SK-N-SH (cell line): ENCODE measurements around the gene MECP2. TPM values are rescaled to one million over a fixed set of nuclear protein-coding genes. Genes with fewer than 3 reads are reported as not detected.

ENCODE experiments used
- CTCF ChIA-PET: fragments of 300-600, 350-600 bp; formaldehyde crosslinking; extraction: SDS; loops from one replicate; lab custom pipeline; 2021; lab: Yijun Ruan, JAX
- POLR2A ChIA-PET: fragments of 350-600 bp; sonication (Branson Sonifier 250); formaldehyde crosslinking; extraction: SDS; loops from one replicate; lab custom pipeline; 2020; ENCODE audit warnings: antibody characterized with exemption, inconsistent platforms; lab: Yijun Ruan, JAX
- DNase-seq: peaks from one replicate; pipeline ENCODE4 v3.0.0; 2012
- H2AFZ ChIP-seq: fragments of 200-600 bp; sonication (generic); 2 replicates; pipeline ENCODE4 v1.8.1; 2016; ENCODE audit warnings: antibody characterized with exemption, mild to moderate bottlenecking, low read depth
- H3F3A ChIP-seq: fragments of 200-600 bp; sonication (generic); replicated peaks from 2 replicates; pipeline ENCODE3; 2016; ENCODE audit warnings: antibody characterized with exemption, mild to moderate bottlenecking; ENCODE audit not compliant: insufficient read depth
- H3K27ac ChIP-seq, 2 experiments: fragments of 200-500 bp in 1 of 2; fragments of 200-600 bp in 1 of 2; sonication (Bioruptor generic) in 1 of 2; sonication (generic), shearing (Covaris generic) in 1 of 2; 2 replicates each; pipeline versions ENCODE4 v1.5.1 to v1.6.1; 2014 to 2016; ENCODE audit warnings: low read depth in 2 of 2, inconsistent platforms in 1 of 2, low read length in 1 of 2, mild to moderate bottlenecking in 1 of 2, mixed read lengths in 1 of 2
- H3K27me3 ChIP-seq: fragments of 200-600 bp; sonication (generic), shearing (Covaris generic); 2 replicates; pipeline ENCODE4 v1.6.1; 2016; ENCODE audit warnings: mixed run types; ENCODE audit not compliant: insufficient read depth
- H3K36me3 ChIP-seq, 2 experiments: fragments of 200-500 bp in 1 of 2; fragments of 200-600 bp in 1 of 2; sonication (Bioruptor generic) in 1 of 2; sonication (generic) in 1 of 2; replicated peaks in 1 of 2; 2 replicates each; pipeline versions ENCODE3 to v1.5.1; 2014 to 2016; ENCODE audit warnings: low read length in 1 of 2, mild to moderate bottlenecking in 1 of 2; ENCODE audit not compliant: insufficient read depth in 2 of 2, control insufficient read depth in 1 of 2
- H3K4me1 ChIP-seq, 2 experiments: fragments of 200-500 bp in 1 of 2; fragments of 200-600 bp in 1 of 2; sonication (Bioruptor generic) in 1 of 2; sonication (generic), shearing (Covaris generic) in 1 of 2; 2 replicates each; pipeline versions ENCODE4 v1.5.1 to v1.6.1; 2014 to 2016; ENCODE audit warnings: low read depth in 1 of 2, low read length in 1 of 2, mixed run types in 1 of 2; ENCODE audit not compliant: insufficient read depth in 2 of 2, control insufficient read depth in 1 of 2
- H3K4me2 ChIP-seq: fragments of 200-600 bp; sonication (generic), shearing (Covaris generic); 2 replicates; pipeline ENCODE4 v1.6.1; 2017; ENCODE audit warnings: mixed run types
- H3K4me3 ChIP-seq, 2 experiments: fragments of 200-500 bp in 1 of 2; fragments of 200-600 bp in 1 of 2; sonication (Bioruptor generic) in 1 of 2; sonication (generic), shearing (Covaris generic) in 1 of 2; 2 replicates each; pipeline versions ENCODE4 v1.5.1 to v1.8.1; 2014 to 2016; ENCODE audit warnings: low read depth in 2 of 2, inconsistent platforms in 1 of 2, low read length in 1 of 2, mild to moderate bottlenecking in 1 of 2, mixed read lengths in 1 of 2, moderate library complexity in 1 of 2
- H3K79me2 ChIP-seq: fragments of 200-600 bp; sonication (generic); 2 replicates; pipeline ENCODE4 v1.8.1; 2017; ENCODE audit warnings: mild to moderate bottlenecking; ENCODE audit not compliant: insufficient read depth
- H3K9ac ChIP-seq: fragments of 200-600 bp; sonication (generic); 2 replicates; pipeline ENCODE4 v1.6.1; 2017; ENCODE audit warnings: mixed run types
- H3K9me2 ChIP-seq: fragments of 200-600 bp; sonication (generic); 2 replicates; pipeline ENCODE4 v1.6.1; 2017; ENCODE audit warnings: mixed run types
- H3K9me3 ChIP-seq: fragments of 200-600 bp; sonication (generic); 2 replicates; pipeline ENCODE4 v1.6.1; 2017; ENCODE audit warnings: mixed run types, mild to moderate bottlenecking, moderate library complexity
- H4K20me1 ChIP-seq: fragments of 200-600 bp; sonication (generic); 2 replicates; pipeline ENCODE4 v1.6.1; 2017; ENCODE audit warnings: mild to moderate bottlenecking, mixed run types; ENCODE audit not compliant: insufficient read depth
- CHD2 ChIP-seq: fragments of 150-350 bp; IDR thresholded peaks from 2 replicates; pipeline ENCODE4 v1.6.1; 2018; ENCODE audit warnings: low read length; ENCODE audit not compliant: partially characterized antibody
- FOXM1 ChIP-seq: IDR thresholded peaks from 2 replicates; pipeline ENCODE4 v1.4.0; 2012; ENCODE audit warnings: low read depth, mild to moderate bottlenecking
- GATA2 ChIP-seq: sonication (generic); formaldehyde crosslinking; IDR thresholded peaks from 2 replicates; pipeline ENCODE4 v1.5.0; 2020; ENCODE audit warnings: mild to moderate bottlenecking, missing genetic modification reagents
- JUND ChIP-seq: IDR thresholded peaks from 2 replicates; pipeline ENCODE4 v1.4.0; 2012
- MXI1 ChIP-seq: IDR thresholded peaks from 2 replicates; pipeline ENCODE4 v1.6.1; 2012; ENCODE audit warnings: mild to moderate bottlenecking, low read depth, low read length, improper control_type of control experiment
- NRF1 ChIP-seq: IDR thresholded peaks from 2 replicates; pipeline ENCODE4 v1.6.1; 2012; ENCODE audit warnings: low read depth, mild to moderate bottlenecking, low read length
- SMC3 ChIP-seq: IDR thresholded peaks from 2 replicates; pipeline ENCODE4 v1.6.1; 2012; ENCODE audit warnings: low read depth, low read length, improper control_type of control experiment
- TAF1 ChIP-seq: IDR thresholded peaks from 2 replicates; pipeline ENCODE4 v1.6.1; 2012; ENCODE audit warnings: low read depth, mild to moderate bottlenecking, low read length, moderate library complexity, borderline replicate concordance
- WGBS: methylation state at CpG from one replicate; pipeline ENCODE4 v1.1.6; 2017; ENCODE audit warnings: low lambda C conversion rate; 5-methylcytosine and 5-hydroxymethylcytosine counted together
- polyA plus RNA-seq, 3 experiments: library from polyadenylated mRNA; depleted of rRNA; stranded (reverse); fragments of >200 nt; gene quantifications; 2 replicates each; pipeline ENCODE4 v1.2.3, GENCODE V29; 2012
- TF ChIP-seq, protein P1 (sequence below): IDR thresholded peaks from 2 replicates; pipeline ENCODE4 v1.6.1; 2012; ENCODE audit warnings: mild to moderate bottlenecking, low read depth, low read length, moderate library complexity
- TF ChIP-seq, protein P2 (sequence below): IDR thresholded peaks from 2 replicates; pipeline ENCODE4 v1.4.0; 2012; ENCODE audit warnings: low read depth, borderline replicate concordance
- TF ChIP-seq, protein P3 (sequence below): IDR thresholded peaks from 2 replicates; pipeline ENCODE4 v1.4.0; 2012; ENCODE audit warnings: low read depth
- TF ChIP-seq, protein P4 (sequence below): fragments of 200-600 bp; sonication (generic); IDR thresholded peaks from 2 replicates; pipeline ENCODE4 v1.6.1; 2017; ENCODE audit warnings: antibody characterized with exemption, mild to moderate bottlenecking, moderate library complexity
- TF ChIP-seq, protein P5 (sequence below): IDR thresholded peaks from 2 replicates; pipeline ENCODE4 v1.4.0; 2012; ENCODE audit warnings: low read depth, borderline replicate concordance

The MECP2 gene
- polyA plus RNA-seq, 1 of the 3 experiments (the other 2 are of a cell fraction) = 8.2 TPM

DNA sequence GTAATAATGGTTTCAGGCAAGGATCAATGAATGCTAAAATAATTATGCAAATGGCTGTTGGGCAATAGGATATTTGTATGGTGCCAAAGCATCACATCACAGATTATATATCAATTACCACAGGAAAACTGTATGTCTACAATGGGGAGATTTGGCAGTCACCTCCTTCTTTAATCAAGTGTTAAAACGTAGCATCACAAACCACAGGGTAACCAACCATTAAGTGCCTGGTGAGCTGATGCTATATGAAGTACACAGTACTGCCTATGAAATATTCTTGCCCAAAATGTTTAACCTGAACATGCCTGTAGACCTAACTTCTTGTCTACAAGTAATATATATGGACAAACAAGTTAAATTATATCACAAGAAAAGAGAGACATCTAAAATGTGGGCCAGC is 25.3 kb downstream of the MECP2 start (continued):
- TF ChIP-seq, protein P1, sequence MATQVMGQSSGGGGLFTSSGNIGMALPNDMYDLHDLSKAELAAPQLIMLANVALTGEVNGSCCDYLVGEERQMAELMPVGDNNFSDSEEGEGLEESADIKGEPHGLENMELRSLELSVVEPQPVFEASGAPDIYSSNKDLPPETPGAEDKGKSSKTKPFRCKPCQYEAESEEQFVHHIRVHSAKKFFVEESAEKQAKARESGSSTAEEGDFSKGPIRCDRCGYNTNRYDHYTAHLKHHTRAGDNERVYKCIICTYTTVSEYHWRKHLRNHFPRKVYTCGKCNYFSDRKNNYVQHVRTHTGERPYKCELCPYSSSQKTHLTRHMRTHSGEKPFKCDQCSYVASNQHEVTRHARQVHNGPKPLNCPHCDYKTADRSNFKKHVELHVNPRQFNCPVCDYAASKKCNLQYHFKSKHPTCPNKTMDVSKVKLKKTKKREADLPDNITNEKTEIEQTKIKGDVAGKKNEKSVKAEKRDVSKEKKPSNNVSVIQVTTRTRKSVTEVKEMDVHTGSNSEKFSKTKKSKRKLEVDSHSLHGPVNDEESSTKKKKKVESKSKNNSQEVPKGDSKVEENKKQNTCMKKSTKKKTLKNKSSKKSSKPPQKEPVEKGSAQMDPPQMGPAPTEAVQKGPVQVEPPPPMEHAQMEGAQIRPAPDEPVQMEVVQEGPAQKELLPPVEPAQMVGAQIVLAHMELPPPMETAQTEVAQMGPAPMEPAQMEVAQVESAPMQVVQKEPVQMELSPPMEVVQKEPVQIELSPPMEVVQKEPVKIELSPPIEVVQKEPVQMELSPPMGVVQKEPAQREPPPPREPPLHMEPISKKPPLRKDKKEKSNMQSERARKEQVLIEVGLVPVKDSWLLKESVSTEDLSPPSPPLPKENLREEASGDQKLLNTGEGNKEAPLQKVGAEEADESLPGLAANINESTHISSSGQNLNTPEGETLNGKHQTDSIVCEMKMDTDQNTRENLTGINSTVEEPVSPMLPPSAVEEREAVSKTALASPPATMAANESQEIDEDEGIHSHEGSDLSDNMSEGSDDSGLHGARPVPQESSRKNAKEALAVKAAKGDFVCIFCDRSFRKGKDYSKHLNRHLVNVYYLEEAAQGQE = no peak
- TF ChIP-seq, protein P2, sequence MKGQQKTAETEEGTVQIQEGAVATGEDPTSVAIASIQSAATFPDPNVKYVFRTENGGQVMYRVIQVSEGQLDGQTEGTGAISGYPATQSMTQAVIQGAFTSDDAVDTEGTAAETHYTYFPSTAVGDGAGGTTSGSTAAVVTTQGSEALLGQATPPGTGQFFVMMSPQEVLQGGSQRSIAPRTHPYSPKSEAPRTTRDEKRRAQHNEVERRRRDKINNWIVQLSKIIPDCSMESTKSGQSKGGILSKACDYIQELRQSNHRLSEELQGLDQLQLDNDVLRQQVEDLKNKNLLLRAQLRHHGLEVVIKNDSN = no peak
- TF ChIP-seq, all 33 proteins: peak for 0

DNA sequence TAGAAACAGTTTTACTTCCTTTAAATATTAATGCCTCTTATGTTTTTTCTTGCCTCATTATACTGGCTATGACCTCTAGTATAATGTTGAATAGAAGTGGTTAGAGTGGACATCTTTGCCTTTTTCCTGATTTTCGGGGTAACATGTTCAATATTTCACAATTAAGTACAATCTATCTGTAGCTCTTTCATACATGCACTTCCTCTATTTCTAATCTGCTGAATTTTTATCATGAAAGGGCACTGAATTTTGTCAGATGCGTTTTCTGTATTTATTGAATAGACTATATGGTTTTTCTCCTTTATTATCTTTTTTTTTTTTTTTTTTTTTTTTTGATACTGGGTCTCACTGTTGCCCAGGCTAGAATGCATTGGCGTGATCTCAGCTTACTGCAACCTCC is 29.0 kb downstream of the MECP2 start:
- CTCF ChIA-PET = no interaction called here
- POLR2A ChIA-PET = no interaction called here

More for the DNA sequence above, 29.0 kb downstream of the MECP2 start:
- no peak overlapping the region for H2AFZ ChIP-seq
- H3K79me2 ChIP-seq = peaks cover 97% of the 10 kb centered on the region
- H3K4me1 ChIP-seq = no peaks in the 10 kb centered on the region; a peak in 1 of 4 replicates
- no peak overlapping the region for H3K9ac ChIP-seq
- no peak for DNase-seq
- H3K4me3 ChIP-seq = no peak overlapping the region
- H3K36me3 ChIP-seq = no peaks in the 10 kb centered on the region
- 59% methylated on average over 3 of the region's 3 CpGs for WGBS
- H3K4me2 ChIP-seq = no peak overlapping the region
- H3K27ac ChIP-seq = no peak overlapping the region
- H3K9me2 ChIP-seq = no peaks in the 10 kb centered on the region
- H3K9me3 ChIP-seq = no peaks in the 10 kb centered on the region
- no peaks in the 10 kb centered on the region; the same call in none of the 2 replicates for H3K27me3 ChIP-seq
- peaks cover 60% of the 10 kb centered on the region for H4K20me1 ChIP-seq
- no peak for TF ChIP-seq JUND
- TF ChIP-seq GATA2 (CRISPR knock-in tag) = no peak
- no peak for TF ChIP-seq MXI1
- TF ChIP-seq, protein P3, sequence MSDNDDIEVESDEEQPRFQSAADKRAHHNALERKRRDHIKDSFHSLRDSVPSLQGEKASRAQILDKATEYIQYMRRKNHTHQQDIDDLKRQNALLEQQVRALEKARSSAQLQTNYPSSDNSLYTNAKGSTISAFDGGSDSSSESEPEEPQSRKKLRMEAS = no peak
- no peak for TF ChIP-seq TAF1
- TF ChIP-seq, protein P4, sequence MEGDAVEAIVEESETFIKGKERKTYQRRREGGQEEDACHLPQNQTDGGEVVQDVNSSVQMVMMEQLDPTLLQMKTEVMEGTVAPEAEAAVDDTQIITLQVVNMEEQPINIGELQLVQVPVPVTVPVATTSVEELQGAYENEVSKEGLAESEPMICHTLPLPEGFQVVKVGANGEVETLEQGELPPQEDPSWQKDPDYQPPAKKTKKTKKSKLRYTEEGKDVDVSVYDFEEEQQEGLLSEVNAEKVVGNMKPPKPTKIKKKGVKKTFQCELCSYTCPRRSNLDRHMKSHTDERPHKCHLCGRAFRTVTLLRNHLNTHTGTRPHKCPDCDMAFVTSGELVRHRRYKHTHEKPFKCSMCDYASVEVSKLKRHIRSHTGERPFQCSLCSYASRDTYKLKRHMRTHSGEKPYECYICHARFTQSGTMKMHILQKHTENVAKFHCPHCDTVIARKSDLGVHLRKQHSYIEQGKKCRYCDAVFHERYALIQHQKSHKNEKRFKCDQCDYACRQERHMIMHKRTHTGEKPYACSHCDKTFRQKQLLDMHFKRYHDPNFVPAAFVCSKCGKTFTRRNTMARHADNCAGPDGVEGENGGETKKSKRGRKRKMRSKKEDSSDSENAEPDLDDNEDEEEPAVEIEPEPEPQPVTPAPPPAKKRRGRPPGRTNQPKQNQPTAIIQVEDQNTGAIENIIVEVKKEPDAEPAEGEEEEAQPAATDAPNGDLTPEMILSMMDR = no peak
- TF ChIP-seq FOXM1 = no peak
- no peak for TF ChIP-seq NRF1
- TF ChIP-seq, protein P5, sequence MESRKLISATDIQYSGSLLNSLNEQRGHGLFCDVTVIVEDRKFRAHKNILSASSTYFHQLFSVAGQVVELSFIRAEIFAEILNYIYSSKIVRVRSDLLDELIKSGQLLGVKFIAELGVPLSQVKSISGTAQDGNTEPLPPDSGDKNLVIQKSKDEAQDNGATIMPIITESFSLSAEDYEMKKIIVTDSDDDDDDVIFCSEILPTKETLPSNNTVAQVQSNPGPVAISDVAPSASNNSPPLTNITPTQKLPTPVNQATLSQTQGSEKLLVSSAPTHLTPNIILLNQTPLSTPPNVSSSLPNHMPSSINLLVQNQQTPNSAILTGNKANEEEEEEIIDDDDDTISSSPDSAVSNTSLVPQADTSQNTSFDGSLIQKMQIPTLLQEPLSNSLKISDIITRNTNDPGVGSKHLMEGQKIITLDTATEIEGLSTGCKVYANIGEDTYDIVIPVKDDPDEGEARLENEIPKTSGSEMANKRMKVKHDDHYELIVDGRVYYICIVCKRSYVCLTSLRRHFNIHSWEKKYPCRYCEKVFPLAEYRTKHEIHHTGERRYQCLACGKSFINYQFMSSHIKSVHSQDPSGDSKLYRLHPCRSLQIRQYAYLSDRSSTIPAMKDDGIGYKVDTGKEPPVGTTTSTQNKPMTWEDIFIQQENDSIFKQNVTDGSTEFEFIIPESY = no peak
- TF ChIP-seq CHD2 = no peak
- TF ChIP-seq SMC3 = no peak
- TF ChIP-seq, protein P1 = no peak
- H3F3A ChIP-seq = peaks cover 6% of the 10 kb centered on the region
